ENCODE data around the gene TMEM120B. TPM values are rescaled to one million over a fixed set of nuclear protein-coding genes. Genes with fewer than 3 reads are reported as not detected.
A peak's percentile ranks its signal among the peaks of the same experiment; 100 is the strongest.

Gene TMEM120B
- total and polyA plus RNA-seq, 2 of the 13 experiments (the other 11 are each of a cell fraction or from before 2014, with no cell fraction given): 7.1 to 12.9 TPM

DNA sequence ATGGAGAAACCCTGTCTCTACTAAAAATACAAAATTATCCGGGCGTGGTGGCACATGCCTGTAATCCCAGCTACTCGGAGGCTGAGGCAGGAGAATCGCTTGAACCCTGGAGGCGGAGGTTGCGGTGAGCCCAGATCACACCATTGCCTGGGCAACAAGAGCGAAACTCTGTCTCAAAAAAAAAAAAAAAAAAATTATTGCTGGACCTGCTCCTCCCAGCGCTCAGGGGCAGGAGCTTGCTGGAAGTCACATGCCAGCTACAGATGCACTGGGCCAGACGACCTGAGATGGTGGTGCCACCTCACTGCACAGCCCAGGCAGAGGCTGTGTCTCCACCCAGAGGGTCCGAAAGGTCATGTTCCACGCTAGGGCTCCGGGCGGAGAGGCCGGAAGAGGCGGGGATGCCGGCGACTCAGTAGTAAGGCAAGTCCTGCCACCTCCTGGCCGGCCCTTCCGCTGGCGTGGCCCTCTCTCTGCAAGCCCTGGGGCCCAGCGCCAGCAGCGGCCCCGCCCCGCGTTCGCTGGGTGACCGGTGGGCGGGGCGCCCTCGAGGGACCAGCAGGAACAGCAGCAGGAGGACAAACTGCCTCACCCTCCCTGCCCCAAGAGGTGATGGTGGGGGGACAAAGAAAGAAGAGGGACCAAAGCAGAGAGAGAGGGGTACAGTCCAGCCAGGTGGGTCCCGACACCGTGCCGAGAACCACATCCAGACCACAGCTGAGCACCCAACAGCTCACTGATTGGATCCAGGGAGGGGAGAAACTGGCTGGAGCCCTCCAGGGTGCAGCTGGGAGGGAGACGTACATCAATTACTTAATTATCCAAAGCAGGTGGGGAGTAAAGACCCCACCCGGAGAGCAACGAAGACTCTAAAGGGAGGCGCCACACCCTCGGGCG lies 84.6 kb downstream of the TMEM120B start (continued):
- TF ChIP-seq NONO (IDR thresholded peaks at IDR 0.05) (no peak), NONO (CRISPR knock-in tag; conservative IDR thresholded peaks at IDR 0.05) (peak; percentile 92), CENPT (CRISPR knock-in tag; IDR thresholded peaks at IDR 0.05; ENCODE audit: low read depth) (no peak), ZNF782 (CRISPR knock-in tag; IDR thresholded peaks at IDR 0.05; ENCODE audit: borderline replicate concordance) (no peak), GFI1 (CRISPR knock-in tag; IDR thresholded peaks at IDR 0.05; ENCODE audit: borderline replicate concordance) (peak; percentile 73), ZNF615 (CRISPR knock-in tag; IDR thresholded peaks at IDR 0.05; ENCODE audit: borderline replicate concordance) (peak; percentile 88; the same call in 1 of the 2 replicates), KLF13 (CRISPR knock-in tag; IDR thresholded peaks at IDR 0.05) (no peak), CBX1 (IDR thresholded peaks at IDR 0.05; ENCODE audit: low read depth) (no peak), ZFYVE20 (CRISPR knock-in tag; IDR thresholded peaks at IDR 0.05; ENCODE audit: borderline replicate concordance, low read depth) (0 out of 2 replicates have a peak, but pooled peaks have one; percentile 33)
- TF ChIP-seq, protein P1, sequence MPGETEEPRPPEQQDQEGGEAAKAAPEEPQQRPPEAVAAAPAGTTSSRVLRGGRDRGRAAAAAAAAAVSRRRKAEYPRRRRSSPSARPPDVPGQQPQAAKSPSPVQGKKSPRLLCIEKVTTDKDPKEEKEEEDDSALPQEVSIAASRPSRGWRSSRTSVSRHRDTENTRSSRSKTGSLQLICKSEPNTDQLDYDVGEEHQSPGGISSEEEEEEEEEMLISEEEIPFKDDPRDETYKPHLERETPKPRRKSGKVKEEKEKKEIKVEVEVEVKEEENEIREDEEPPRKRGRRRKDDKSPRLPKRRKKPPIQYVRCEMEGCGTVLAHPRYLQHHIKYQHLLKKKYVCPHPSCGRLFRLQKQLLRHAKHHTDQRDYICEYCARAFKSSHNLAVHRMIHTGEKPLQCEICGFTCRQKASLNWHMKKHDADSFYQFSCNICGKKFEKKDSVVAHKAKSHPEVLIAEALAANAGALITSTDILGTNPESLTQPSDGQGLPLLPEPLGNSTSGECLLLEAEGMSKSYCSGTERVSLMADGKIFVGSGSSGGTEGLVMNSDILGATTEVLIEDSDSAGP (CRISPR knock-in tag; IDR thresholded peaks at IDR 0.05; ENCODE audit: borderline replicate concordance): peak; percentile 86
- TF ChIP-seq, protein P2, sequence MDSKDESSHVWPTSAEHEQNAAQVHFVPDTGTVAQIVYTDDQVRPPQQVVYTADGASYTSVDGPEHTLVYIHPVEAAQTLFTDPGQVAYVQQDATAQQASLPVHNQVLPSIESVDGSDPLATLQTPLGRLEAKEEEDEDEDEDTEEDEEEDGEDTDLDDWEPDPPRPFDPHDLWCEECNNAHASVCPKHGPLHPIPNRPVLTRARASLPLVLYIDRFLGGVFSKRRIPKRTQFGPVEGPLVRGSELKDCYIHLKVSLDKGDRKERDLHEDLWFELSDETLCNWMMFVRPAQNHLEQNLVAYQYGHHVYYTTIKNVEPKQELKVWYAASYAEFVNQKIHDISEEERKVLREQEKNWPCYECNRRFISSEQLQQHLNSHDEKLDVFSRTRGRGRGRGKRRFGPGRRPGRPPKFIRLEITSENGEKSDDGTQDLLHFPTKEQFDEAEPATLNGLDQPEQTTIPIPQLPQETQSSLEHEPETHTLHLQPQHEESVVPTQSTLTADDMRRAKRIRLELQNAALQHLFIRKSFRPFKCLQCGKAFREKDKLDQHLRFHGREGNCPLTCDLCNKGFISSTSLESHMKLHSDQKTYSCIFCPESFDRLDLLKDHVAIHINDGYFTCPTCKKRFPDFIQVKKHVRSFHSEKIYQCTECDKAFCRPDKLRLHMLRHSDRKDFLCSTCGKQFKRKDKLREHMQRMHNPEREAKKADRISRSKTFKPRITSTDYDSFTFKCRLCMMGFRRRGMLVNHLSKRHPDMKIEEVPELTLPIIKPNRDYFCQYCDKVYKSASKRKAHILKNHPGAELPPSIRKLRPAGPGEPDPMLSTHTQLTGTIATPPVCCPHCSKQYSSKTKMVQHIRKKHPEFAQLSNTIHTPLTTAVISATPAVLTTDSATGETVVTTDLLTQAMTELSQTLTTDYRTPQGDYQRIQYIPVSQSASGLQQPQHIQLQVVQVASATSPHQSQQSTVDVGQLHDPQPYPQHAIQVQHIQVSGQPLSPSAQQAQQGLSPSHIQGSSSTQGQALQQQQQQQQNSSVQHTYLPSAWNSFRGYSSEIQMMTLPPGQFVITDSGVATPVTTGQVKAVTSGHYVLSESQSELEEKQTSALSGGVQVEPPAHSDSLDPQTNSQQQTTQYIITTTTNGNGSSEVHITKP (CRISPR knock-in tag; IDR thresholded peaks at IDR 0.05; ENCODE audit: low read depth): no peak; the same call in 1 of the 2 replicates
- TF ChIP-seq, protein P3, sequence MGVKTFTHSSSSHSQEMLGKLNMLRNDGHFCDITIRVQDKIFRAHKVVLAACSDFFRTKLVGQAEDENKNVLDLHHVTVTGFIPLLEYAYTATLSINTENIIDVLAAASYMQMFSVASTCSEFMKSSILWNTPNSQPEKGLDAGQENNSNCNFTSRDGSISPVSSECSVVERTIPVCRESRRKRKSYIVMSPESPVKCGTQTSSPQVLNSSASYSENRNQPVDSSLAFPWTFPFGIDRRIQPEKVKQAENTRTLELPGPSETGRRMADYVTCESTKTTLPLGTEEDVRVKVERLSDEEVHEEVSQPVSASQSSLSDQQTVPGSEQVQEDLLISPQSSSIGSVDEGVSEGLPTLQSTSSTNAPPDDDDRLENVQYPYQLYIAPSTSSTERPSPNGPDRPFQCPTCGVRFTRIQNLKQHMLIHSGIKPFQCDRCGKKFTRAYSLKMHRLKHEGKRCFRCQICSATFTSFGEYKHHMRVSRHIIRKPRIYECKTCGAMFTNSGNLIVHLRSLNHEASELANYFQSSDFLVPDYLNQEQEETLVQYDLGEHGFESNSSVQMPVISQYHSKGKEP (CRISPR knock-in tag; IDR thresholded peaks at IDR 0.05): no peak
- TF ChIP-seq, protein P4, sequence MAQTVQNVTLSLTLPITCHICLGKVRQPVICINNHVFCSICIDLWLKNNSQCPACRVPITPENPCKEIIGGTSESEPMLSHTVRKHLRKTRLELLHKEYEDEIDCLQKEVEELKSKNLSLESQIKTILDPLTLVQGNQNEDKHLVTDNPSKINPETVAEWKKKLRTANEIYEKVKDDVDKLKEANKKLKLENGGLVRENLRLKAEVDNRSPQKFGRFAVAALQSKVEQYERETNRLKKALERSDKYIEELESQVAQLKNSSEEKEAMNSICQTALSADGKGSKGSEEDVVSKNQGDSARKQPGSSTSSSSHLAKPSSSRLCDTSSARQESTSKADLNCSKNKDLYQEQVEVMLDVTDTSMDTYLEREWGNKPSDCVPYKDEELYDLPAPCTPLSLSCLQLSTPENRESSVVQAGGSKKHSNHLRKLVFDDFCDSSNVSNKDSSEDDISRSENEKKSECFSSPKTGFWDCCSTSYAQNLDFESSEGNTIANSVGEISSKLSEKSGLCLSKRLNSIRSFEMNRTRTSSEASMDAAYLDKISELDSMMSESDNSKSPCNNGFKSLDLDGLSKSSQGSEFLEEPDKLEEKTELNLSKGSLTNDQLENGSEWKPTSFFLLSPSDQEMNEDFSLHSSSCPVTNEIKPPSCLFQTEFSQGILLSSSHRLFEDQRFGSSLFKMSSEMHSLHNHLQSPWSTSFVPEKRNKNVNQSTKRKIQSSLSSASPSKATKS (CRISPR knock-in tag; IDR thresholded peaks at IDR 0.05): peak; percentile 88; the same call in 1 of the 2 replicates
- TF ChIP-seq, protein P5, sequence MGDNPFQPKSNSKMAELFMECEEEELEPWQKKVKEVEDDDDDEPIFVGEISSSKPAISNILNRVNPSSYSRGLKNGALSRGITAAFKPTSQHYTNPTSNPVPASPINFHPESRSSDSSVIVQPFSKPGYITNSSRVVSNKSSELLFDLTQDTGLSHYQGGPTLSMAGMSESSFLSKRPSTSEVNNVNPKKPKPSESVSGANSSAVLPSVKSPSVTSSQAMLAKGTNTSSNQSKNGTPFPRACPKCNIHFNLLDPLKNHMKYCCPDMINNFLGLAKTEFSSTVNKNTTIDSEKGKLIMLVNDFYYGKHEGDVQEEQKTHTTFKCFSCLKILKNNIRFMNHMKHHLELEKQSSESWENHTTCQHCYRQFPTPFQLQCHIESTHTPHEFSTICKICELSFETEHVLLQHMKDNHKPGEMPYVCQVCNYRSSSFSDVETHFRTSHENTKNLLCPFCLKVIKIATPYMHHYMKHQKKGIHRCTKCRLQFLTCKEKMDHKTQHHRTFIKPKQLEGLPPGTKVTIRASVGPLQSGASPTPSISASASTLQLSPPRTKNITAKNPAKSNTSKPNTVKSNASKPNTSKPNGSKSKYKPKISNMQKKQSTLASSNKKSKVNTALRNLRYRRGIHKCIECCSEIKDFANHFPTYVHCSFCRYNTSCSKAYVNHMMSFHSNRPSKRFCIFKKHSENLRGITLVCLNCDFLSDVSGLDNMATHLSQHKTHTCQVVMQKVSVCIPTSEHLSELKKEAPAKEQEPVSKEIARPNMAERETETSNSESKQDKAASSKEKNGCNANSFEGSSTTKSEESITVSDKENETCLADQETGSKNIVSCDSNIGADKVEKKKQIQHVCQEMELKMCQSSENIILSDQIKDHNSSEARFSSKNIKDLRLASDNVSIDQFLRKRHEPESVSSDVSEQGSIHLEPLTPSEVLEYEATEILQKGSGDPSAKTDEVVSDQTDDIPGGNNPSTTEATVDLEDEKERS (CRISPR knock-in tag; IDR thresholded peaks at IDR 0.05): 0 out of 2 replicates have a peak, but pooled peaks have one; percentile 20
